HG03342 (cell line): Measurements from ENCODE around the gene ITIH2.

Experiments
- ATAC-seq: cut with Tn5 transposase; IDR thresholded peaks from one replicate; pipeline ENCODE4 v1.9.1; 2021; ENCODE audit warnings: mild to moderate bottlenecking, moderate library complexity; ENCODE audit not compliant: unreplicated experiment

ITIH2 gene

DNA sequence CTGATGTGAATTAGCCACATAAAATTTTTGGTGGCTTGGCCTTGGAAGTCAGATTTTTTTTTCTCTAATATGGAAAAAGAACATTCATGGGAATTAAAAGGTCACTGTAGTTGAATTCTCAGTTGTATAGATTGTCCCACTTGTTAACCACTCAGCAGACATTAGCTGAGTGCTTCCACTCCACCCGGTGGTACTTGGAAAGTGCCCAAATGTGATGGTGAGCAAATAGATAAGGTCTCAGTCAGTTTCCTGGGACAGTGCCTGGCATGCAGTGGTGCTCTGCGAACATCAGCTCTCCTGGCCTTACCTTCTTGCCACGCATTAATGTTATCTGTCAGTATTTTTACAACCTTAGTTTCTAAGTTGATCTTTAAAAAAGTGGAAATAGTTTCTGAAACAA lies 86.3 kb downstream of the ITIH2 start:
- no peak for ATAC-seq

- ATAC-seq: no peak
These were observed 89.4 kb downstream of the ITIH2 start for GRCh38 chr10:7792541-7792940.

DNA sequence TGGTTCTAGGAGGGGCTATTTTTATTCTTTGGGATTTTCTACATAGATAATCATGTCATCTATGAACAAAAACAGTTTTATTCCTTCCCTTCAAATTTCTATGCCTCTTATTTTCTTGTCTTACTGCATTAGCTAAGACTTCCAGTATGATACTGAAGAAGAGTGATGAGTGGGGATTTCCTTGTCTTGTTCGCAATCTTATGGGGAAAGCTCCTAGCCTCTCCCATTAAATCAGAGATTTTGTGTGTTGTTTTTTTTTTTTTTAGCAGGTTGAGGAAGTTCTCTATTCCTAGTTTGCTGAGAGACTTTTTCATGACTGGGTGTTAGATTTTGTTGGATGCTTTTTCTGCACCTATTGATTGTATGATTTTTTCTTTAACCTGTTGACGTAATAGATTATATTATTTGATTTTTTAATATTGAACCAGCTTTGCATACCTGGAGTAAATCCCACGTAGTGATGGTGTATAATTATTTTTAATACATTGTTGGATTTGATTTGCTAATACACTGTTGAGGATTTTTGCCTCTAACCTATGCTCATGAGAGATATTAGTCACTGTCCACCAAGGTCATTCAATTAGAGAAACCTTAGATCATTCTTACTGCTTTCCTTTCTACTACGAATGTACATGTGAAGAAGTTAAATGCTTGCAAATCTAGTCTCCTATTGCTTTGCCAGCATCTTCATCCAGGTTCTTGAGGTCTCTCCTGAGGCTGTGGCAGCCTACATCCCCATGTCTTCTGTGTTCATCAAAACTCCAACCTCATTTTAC lies 91.3 kb downstream of the ITIH2 start:
- ATAC-seq: no peak

GRCh38 chr10:7795605-7796004 lies 92.5 kb downstream of the ITIH2 start:
- ATAC-seq: no peak

GRCh38 chr10:7797582-7797981 lies 94.5 kb downstream of the ITIH2 start:
- ATAC-seq: no peak
